CD4-positive, CD25-positive, alpha-beta regulatory T cell (primary cell): ENCODE data around the gene PRKG1. TPM values are rescaled to one million over a fixed set of nuclear protein-coding genes. Genes with fewer than 3 reads are reported as not detected.
A peak's percentile ranks its signal among the peaks of the same experiment; 100 is the strongest.

Experiments used
- ATAC-seq, 2 donors: fragments of 150-1000 bp; cut with Tn5 transposase; one replicate each; pipeline ENCODE4 v1.10.0; 2021; ENCODE audit warnings: low read depth in 2 of 2, moderate number of reproducible peaks in 2 of 2, moderate library complexity in 1 of 2
- DNase-seq, 3 donors: peaks; one replicate each; pipeline versions ENCODE4 v3.0.0 to v3.0.0-alpha.2; 2012 to 2022; ENCODE audit warnings: mixed read lengths in 1 of 3
- H3K27ac ChIP-seq: one replicate; pipeline ENCODE4 v1.7.0; 2013; ENCODE audit warnings: mild to moderate bottlenecking, low read length; ENCODE audit not compliant: insufficient read depth, poor library complexity, severe bottlenecking
- H3K27me3 ChIP-seq: one replicate; pipeline ENCODE4 v1.7.0; 2013; ENCODE audit warnings: low read length; ENCODE audit not compliant: control insufficient read depth, insufficient read depth
- H3K36me3 ChIP-seq: one replicate; pipeline ENCODE4 v1.7.0; 2013; ENCODE audit warnings: mild to moderate bottlenecking, low read length, moderate library complexity; ENCODE audit not compliant: control insufficient read depth, insufficient read depth
- H3K4me1 ChIP-seq: 2 replicates; pipeline ENCODE4 v1.7.0; 2013; ENCODE audit warnings: mild to moderate bottlenecking, low read length; ENCODE audit not compliant: insufficient read depth, control insufficient read depth, poor library complexity, severe bottlenecking
- H3K4me3 ChIP-seq: one replicate; pipeline ENCODE4 v1.7.0; 2013; ENCODE audit warnings: low read depth, mild to moderate bottlenecking, low read length, moderate library complexity
- H3K9me3 ChIP-seq, 2 experiments: 1 replicate in 1 of 2; 2 replicates in 1 of 2; pipeline ENCODE4 v1.7.0; 2013; ENCODE audit warnings: low read length in 2 of 2, mild to moderate bottlenecking in 1 of 2, moderate library complexity in 1 of 2; ENCODE audit not compliant: control insufficient read depth in 2 of 2
- H3K27ac Mint-ChIP-seq, 3 donors: one replicate each; pipeline ENCODE4 v1.8.0; 2020 to 2022; ENCODE audit warnings: mild to moderate bottlenecking in 3 of 3, mixed read lengths in 3 of 3, moderate library complexity in 2 of 3
- H3K27me3 Mint-ChIP-seq: one replicate; pipeline ENCODE4 v1.8.0; 2022; ENCODE audit warnings: mild to moderate bottlenecking, mixed read lengths
- H3K36me3 Mint-ChIP-seq: one replicate; pipeline ENCODE4 v1.8.0; 2020; ENCODE audit warnings: mixed read lengths
- H3K4me1 Mint-ChIP-seq, 4 donors: one replicate each; pipeline ENCODE4 v1.8.0; 2020 to 2022; ENCODE audit warnings: mixed read lengths in 4 of 4, mild to moderate bottlenecking in 1 of 4
- H3K4me3 Mint-ChIP-seq, 4 donors: one replicate each; pipeline ENCODE4 v1.8.0; 2020 to 2022; ENCODE audit warnings: mild to moderate bottlenecking in 4 of 4, mixed read lengths in 4 of 4, moderate library complexity in 3 of 4
- H3K9me3 Mint-ChIP-seq, 7 donors: one replicate each; pipeline ENCODE4 v1.8.0; 2020 to 2022; ENCODE audit warnings: mixed read lengths in 7 of 7, mild to moderate bottlenecking in 3 of 7, moderate library complexity in 2 of 7
- polyA plus RNA-seq, 4 donors: library from polyadenylated mRNA; unstranded; fragments of 300-500 nt; fragmentation: Illumina TruSeq; gene quantifications; one replicate each; pipeline ENCODE4 v1.2.3, GENCODE V29; 2021
- total RNA-seq: library from RNA; stranded (reverse); gene quantifications from one replicate; pipeline ENCODE4 v1.2.3, GENCODE V29; 2022

The PRKG1 gene
- total and polyA plus RNA-seq, 5 donors from 2014 or later = 0.30 TPM; not detected in 4

DNA sequence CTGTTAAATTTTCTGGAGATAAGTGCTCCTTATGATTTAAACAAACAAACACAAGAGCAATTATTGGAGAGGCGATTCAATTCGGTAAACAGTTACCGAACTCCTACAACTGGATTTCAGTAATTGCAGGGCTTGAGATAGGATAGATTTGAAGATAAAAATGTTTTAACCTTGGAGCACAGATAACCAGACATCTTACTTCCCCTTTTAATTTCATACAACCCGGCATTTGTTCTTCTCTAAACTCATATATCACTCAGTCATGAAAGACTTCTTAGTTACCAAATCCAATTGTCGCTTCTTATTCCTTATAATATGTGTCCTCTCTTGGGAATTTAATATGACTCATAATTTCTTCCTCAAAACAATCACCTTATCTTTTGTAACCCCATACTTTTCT, 861.1 kb downstream of the PRKG1 start:
- H3K36me3 Mint-ChIP-seq = no peaks in the 10 kb centered on the region
- H3K4me1 Mint-ChIP-seq = no peaks in the 10 kb centered on the region
- H3K27me3 Mint-ChIP-seq = no peaks in the 10 kb centered on the region

DNA sequence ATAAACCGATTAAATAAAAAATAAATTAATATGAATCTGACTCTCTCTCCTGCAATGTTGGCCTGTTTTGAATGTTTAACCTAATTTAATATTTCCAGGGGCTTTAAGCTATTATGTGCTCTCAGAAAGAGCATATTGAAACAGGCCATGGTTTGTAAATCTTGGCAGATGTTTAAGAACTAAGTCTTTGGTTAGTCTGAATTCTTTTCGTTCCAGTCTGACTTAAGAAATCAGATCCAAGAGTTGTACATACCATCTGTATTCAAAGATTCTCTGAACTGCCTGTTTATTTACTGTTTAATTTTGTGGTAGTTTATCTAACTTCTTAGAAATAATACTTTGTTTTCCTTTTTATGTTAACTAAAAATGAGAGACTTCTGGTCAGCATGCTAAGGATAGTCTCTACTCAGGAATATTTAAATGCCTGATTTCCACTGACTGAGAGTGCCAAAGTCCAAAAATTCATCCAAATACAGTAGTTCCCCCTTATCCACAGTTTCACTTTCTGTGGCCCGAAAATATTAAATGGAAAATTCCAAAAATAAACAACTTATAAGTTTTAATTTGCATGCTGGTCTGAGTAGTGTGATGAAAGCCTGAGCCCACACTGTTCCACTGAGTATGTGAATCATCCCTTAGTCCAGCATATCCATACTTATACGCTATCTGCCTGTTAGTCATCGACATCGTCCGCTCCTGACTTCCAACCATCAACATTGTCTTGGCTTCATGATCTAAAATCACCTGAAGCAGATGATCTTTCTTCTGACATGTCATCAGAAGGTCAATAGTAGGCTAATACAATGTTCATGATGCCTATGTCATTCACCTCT, 863.2 kb downstream of the PRKG1 start:
- H3K9me3 Mint-ChIP-seq = peaks cover 0 to 2% (median 0%) of the 10 kb centered on the region in 7 donors
- H3K27ac Mint-ChIP-seq = peak overlapping the region in 1 of 3 donors; percentile 74
- no peaks in the 10 kb centered on the region for H3K9me3 ChIP-seq
- no peak overlapping the region for H3K4me3 Mint-ChIP-seq
- H3K27ac ChIP-seq = no peak overlapping the region
- H3K27me3 ChIP-seq = no peaks in the 10 kb centered on the region
- DNase-seq (no peak), ATAC-seq (no peak)
- H3K4me3 ChIP-seq = no peak overlapping the region
- no peaks in the 10 kb centered on the region for H3K4me1 ChIP-seq
- H3K27me3 Mint-ChIP-seq = no peaks in the 10 kb centered on the region
- H3K36me3 ChIP-seq = no peaks in the 10 kb centered on the region
- H3K36me3 Mint-ChIP-seq = no peaks in the 10 kb centered on the region
- no peaks in the 10 kb centered on the region for H3K4me1 Mint-ChIP-seq

More for the DNA sequence above, 861.1 kb downstream of the PRKG1 start:
- no peak overlapping the region for H3K4me3 Mint-ChIP-seq
- H3K4me1 ChIP-seq = no peaks in the 10 kb centered on the region
- no peak for DNase-seq
- H3K27ac ChIP-seq = no peak overlapping the region
- H3K4me3 ChIP-seq = no peak overlapping the region
- H3K36me3 ChIP-seq = no peaks in the 10 kb centered on the region
- no peak for ATAC-seq
- H3K27ac Mint-ChIP-seq = no peak overlapping the region
- no peaks in the 10 kb centered on the region for H3K9me3 ChIP-seq
- H3K9me3 Mint-ChIP-seq = peaks cover 0 to 2% (median 0%) of the 10 kb centered on the region in 7 donors
- H3K27me3 ChIP-seq = no peaks in the 10 kb centered on the region

DNA sequence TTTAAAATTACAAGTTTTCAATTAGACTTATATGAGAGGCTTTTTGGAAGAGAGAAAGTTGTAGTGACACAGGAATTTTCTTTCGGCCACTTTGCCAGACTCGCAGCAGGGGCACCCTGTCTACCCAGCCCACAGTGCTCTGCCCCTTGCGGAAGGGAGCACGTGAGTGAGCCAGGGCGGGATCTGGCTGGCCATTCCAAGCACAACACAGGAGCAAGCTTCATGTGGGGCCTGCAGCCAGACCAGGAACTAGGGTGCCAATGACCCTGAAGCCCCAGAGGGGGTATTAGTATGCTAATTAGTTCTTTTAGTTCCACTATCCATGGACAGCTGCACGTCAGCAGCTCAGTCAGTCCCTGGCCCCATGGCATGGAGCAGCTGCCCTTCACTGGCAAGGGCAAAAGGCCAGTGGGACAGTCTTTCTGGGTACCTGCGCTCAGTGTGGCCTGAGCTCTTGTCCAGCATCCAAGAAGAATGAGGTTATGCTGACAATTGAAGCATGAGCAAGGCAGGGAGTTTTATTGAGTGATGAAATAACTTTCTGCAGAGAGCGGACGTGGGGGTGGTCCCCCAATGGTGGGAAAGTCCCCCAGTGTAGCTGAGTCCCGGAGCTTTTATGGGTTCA, 876.2 kb downstream of the PRKG1 start:
- Histone ChIP-seq H3K4me1 (no peaks in the 10 kb centered on the region), H3K4me3 (no peak overlapping the region), H3K27ac (no peak overlapping the region), H3K36me3 (no peaks in the 10 kb centered on the region), H3K27me3 (no peaks in the 10 kb centered on the region), H3K9me3 (no peaks in the 10 kb centered on the region)
- no peaks in the 10 kb centered on the region for H3K4me1 Mint-ChIP-seq
- no peak overlapping the region for H3K4me3 Mint-ChIP-seq
- ATAC-seq (no peak), DNase-seq (no peak)
- no peaks in the 10 kb centered on the region for H3K36me3 Mint-ChIP-seq
- H3K9me3 Mint-ChIP-seq = peaks cover 0 to 2% (median 0%) of the 10 kb centered on the region in 7 donors
- no peaks in the 10 kb centered on the region for H3K27me3 Mint-ChIP-seq
- H3K27ac Mint-ChIP-seq = no peak overlapping the region

DNA sequence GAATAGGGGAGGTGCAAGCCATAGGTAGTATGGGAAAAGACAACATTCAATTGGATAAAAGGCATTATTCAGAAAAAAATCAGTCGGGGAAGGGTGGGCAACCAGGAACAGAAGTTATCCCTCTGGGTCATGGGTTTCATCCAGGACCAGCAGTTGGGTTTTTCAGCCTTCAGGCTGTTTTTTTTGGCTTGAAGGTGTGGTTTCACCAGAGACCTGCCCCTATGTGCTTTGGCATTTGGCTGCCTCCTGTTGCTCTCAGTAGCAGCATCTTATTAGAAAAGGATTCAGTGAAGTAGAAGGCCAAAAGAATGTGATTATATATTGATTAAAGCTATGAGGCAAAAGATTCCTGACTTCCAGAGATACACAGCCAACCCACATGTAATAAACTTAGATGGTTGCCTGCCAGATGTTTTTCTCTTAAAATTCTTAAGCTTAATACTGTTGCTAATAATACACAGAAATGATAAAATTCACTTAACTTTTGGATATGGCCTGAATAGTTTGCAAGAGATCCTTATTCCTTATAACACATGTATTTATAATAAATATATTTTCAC, 876.8 kb downstream of the PRKG1 start:
- no peak overlapping the region for H3K4me3 Mint-ChIP-seq
- no peak for DNase-seq
- Histone ChIP-seq H3K9me3 (no peaks in the 10 kb centered on the region), H3K36me3 (no peaks in the 10 kb centered on the region), H3K27ac (no peak overlapping the region), H3K4me1 (no peaks in the 10 kb centered on the region), H3K4me3 (no peak overlapping the region), H3K27me3 (no peaks in the 10 kb centered on the region)
- no peak for ATAC-seq
- H3K9me3 Mint-ChIP-seq = peaks cover 0 to 1% (median 0%) of the 10 kb centered on the region in 7 donors
- no peak overlapping the region for H3K27ac Mint-ChIP-seq
- no peaks in the 10 kb centered on the region for H3K4me1 Mint-ChIP-seq
- H3K27me3 Mint-ChIP-seq = no peaks in the 10 kb centered on the region
- H3K36me3 Mint-ChIP-seq = no peaks in the 10 kb centered on the region

DNA sequence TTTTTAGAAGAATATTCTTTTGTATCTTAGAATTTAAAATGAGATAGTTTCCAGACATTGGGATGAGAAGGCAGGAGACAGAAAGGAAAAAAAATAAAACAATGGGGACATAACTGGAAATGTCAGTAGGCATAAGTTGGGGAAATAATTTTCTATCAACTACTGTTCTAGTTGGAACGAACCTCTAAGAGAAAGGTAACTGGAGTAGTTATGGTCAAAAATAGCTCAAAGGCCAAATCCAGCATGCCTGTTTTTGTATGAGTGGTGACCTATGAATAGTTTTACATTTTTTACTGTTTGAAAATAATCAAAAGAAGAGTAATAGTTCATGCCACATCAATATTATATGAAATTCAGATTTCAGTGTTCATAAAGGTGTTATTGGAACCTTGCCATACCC, 877.3 kb downstream of the PRKG1 start:
- Histone ChIP-seq H3K27ac (no peak overlapping the region), H3K9me3 (no peaks in the 10 kb centered on the region), H3K4me1 (no peaks in the 10 kb centered on the region), H3K36me3 (no peaks in the 10 kb centered on the region), H3K27me3 (no peaks in the 10 kb centered on the region), H3K4me3 (no peak overlapping the region)
- DNase-seq = no peak
- no peaks in the 10 kb centered on the region for H3K36me3 Mint-ChIP-seq
- H3K4me3 Mint-ChIP-seq = no peak overlapping the region
- no peaks in the 10 kb centered on the region for H3K4me1 Mint-ChIP-seq
- no peaks in the 10 kb centered on the region for H3K9me3 Mint-ChIP-seq
- peaks cover 3% of the 10 kb centered on the region for H3K27me3 Mint-ChIP-seq
- H3K27ac Mint-ChIP-seq = no peak overlapping the region
- no peak for ATAC-seq

DNA sequence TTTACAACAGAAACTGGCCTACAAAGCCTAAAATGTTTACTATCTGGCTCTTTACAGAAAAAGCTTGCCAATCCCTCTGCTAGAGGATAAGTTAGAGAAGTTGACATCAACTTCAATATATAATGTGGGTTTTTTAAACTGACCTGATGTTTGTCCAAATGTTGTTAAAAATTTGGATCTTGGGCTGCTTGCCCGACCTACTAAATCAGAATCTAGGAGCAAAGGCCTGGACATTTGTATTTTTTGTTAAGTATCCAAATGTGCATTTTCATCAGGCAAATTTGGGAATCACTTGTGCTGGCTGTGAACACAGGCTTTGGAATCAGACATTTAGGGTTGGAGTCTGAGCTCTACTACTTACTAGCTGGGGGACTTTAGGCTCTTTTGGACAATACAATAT, 877.8 kb downstream of the PRKG1 start:
- Histone ChIP-seq H3K27me3 (no peaks in the 10 kb centered on the region), H3K4me1 (no peaks in the 10 kb centered on the region), H3K27ac (no peak overlapping the region), H3K36me3 (no peaks in the 10 kb centered on the region), H3K9me3 (no peaks in the 10 kb centered on the region), H3K4me3 (no peak overlapping the region)
- H3K27ac Mint-ChIP-seq = no peak overlapping the region
- ATAC-seq (no peak), DNase-seq (no peak)
- H3K36me3 Mint-ChIP-seq = no peaks in the 10 kb centered on the region
- H3K27me3 Mint-ChIP-seq = peaks cover 5% of the 10 kb centered on the region
- no peaks in the 10 kb centered on the region for H3K9me3 Mint-ChIP-seq
- H3K4me3 Mint-ChIP-seq = no peak overlapping the region
- no peaks in the 10 kb centered on the region for H3K4me1 Mint-ChIP-seq

DNA sequence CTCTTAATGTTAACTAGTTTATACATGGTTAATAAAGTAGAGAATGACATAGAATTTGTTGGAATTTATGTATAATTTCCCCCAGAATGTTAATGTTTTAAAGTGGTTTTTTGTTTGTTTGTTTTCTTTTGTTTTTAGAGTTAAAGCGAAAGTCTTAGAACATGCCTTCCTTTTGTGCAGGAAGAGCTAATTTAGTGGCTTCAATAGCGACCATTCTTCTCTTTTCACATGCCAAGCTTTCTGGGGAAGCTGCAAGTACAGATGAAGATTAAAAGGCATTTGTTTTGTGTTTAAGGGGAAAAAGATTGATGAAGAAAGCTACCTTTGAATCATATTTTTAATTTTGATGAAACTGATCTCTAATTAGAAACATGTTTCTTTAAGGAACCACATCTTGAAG, 881.4 kb downstream of the PRKG1 start:
- Histone ChIP-seq H3K36me3 (no peaks in the 10 kb centered on the region), H3K4me3 (no peak overlapping the region), H3K9me3 (no peaks in the 10 kb centered on the region), H3K4me1 (no peaks in the 10 kb centered on the region), H3K27ac (no peak overlapping the region), H3K27me3 (no peaks in the 10 kb centered on the region)
- Mint-ChIP-seq H3K4me3 (no peak overlapping the region), H3K27me3 (peaks cover 5% of the 10 kb centered on the region), H3K9me3 (peaks cover 0 to 2% (median 0%) of the 10 kb centered on the region in 7 donors), H3K4me1 (no peaks in the 10 kb centered on the region), H3K27ac (no peak overlapping the region), H3K36me3 (no peaks in the 10 kb centered on the region)
- ATAC-seq = no peak
- no peak for DNase-seq
